MM.1S (cell line): ENCODE results near the gene B3GNT5.

Experiments used
- DNase-seq: peaks from one replicate; pipeline ENCODE4 v3.0.0-alpha.2; 2015
- H2AFZ ChIP-seq: fragments of 300-600 bp; sonication (generic); 2 replicates; pipeline ENCODE4 v1.6.0; 2016; ENCODE audit warnings: antibody characterized with exemption, low read length
- H3F3A ChIP-seq: fragments of 300-600 bp; sonication (generic); 2 replicates; pipeline ENCODE4 v1.6.1; 2016; ENCODE audit warnings: mild to moderate bottlenecking, antibody characterized with exemption, low read length, moderate library complexity, mixed read lengths; ENCODE audit not compliant: insufficient read depth
- H3K27ac ChIP-seq: fragments of 300-600 bp; sonication (generic); 2 replicates; pipeline ENCODE4 v1.5.1; 2016; ENCODE audit warnings: mild to moderate bottlenecking, low read length
- H3K27me3 ChIP-seq: fragments of 300-600 bp; sonication (generic); replicated peaks from 2 replicates; pipeline ENCODE4 v1.6.0; 2016; ENCODE audit warnings: low read length; ENCODE audit not compliant: insufficient read depth
- H3K36me3 ChIP-seq: fragments of 300-600 bp; sonication (generic); replicated peaks from 2 replicates; pipeline ENCODE4 v1.6.1; 2016; ENCODE audit warnings: mild to moderate bottlenecking, low read length, mixed read lengths; ENCODE audit not compliant: insufficient read depth
- H3K4me1 ChIP-seq: fragments of 300-600 bp; sonication (generic); 2 replicates; pipeline ENCODE4 v1.6.1; 2016; ENCODE audit warnings: low read length, mixed read lengths
- H3K4me2 ChIP-seq: fragments of 300-600 bp; sonication (generic); 2 replicates; pipeline ENCODE4 v1.6.0; 2016; ENCODE audit warnings: low read depth, low read length
- H3K4me3 ChIP-seq: fragments of 300-600 bp; sonication (generic); 2 replicates; pipeline ENCODE4 v1.5.1; 2016; ENCODE audit warnings: low read length, mixed read lengths
- H3K79me2 ChIP-seq: fragments of 300-600 bp; sonication (generic); 2 replicates; pipeline ENCODE4 v1.6.1; 2016; ENCODE audit warnings: mixed run types, low read length, mixed read lengths
- H3K9ac ChIP-seq: fragments of 300-600 bp; sonication (generic); 2 replicates; pipeline ENCODE4 v1.6.1; 2016; ENCODE audit warnings: low read length, mixed read lengths
- H3K9me2 ChIP-seq: fragments of 300-600 bp; sonication (generic); replicated peaks from 2 replicates; pipeline ENCODE4 v1.6.1; 2016; ENCODE audit warnings: mild to moderate bottlenecking, low read length, mixed read lengths; ENCODE audit not compliant: insufficient read depth
- H3K9me3 ChIP-seq: fragments of 300-600 bp; sonication (generic); replicated peaks from 2 replicates; pipeline ENCODE4 v1.6.1; 2016; ENCODE audit warnings: mild to moderate bottlenecking, low read length, mixed read lengths; ENCODE audit not compliant: insufficient read depth
- H4K20me1 ChIP-seq: fragments of 300-600 bp; sonication (generic); 2 replicates; pipeline ENCODE4 v1.6.1; 2016; ENCODE audit warnings: mild to moderate bottlenecking, low read length, moderate library complexity, mixed read lengths; ENCODE audit not compliant: insufficient read depth
- EZH2 ChIP-seq: fragments of 300-600 bp; sonication (generic); optimal IDR thresholded peaks from 2 replicates; pipeline ENCODE3; 2017; ENCODE audit warnings: low read depth, mild to moderate bottlenecking, antibody characterized with exemption, low read length, mixed read lengths
- EZH2phosphoT487 ChIP-seq: fragments of 300-600 bp; sonication (generic); IDR thresholded peaks from 2 replicates; pipeline ENCODE4 v1.6.1; 2018; ENCODE audit warnings: antibody characterized with exemption, low read length
- TF ChIP-seq, protein P1 (sequence below): fragments of 300-600 bp; sonication (generic); IDR thresholded peaks from 2 replicates; pipeline ENCODE4 v1.5.1; 2016; ENCODE audit warnings: antibody characterized with exemption, low read length, mixed read lengths

B3GNT5 gene

DNA sequence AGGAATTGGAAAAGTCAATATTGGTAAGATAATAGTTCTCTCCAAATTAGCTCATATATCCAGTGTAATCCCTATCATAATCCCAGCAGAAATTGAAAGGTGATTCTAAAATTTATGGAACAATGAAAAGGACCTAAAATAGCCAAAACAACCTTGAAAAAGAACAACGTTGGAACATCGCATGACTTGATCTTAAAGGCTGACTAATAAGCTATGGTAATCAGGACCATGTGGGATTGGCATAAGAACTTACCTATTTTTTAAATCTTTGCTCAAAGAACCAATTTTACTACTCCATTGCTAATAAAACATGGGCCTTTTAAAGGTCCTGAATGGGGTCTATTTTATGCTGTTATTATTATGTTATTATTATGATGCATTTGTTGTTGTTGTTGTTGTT is 40.9 kb downstream of the B3GNT5 start:
- no peak overlapping the region for H3K27ac ChIP-seq
- no peaks in the 10 kb centered on the region for H3K79me2 ChIP-seq
- no peak overlapping the region for H3K9ac ChIP-seq
- no peaks in the 10 kb centered on the region for H3K9me3 ChIP-seq
- no peaks in the 10 kb centered on the region for H3K9me2 ChIP-seq
- TF ChIP-seq, protein P1, sequence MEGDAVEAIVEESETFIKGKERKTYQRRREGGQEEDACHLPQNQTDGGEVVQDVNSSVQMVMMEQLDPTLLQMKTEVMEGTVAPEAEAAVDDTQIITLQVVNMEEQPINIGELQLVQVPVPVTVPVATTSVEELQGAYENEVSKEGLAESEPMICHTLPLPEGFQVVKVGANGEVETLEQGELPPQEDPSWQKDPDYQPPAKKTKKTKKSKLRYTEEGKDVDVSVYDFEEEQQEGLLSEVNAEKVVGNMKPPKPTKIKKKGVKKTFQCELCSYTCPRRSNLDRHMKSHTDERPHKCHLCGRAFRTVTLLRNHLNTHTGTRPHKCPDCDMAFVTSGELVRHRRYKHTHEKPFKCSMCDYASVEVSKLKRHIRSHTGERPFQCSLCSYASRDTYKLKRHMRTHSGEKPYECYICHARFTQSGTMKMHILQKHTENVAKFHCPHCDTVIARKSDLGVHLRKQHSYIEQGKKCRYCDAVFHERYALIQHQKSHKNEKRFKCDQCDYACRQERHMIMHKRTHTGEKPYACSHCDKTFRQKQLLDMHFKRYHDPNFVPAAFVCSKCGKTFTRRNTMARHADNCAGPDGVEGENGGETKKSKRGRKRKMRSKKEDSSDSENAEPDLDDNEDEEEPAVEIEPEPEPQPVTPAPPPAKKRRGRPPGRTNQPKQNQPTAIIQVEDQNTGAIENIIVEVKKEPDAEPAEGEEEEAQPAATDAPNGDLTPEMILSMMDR = no peak
- no peak for TF ChIP-seq EZH2
- no peak for TF ChIP-seq EZH2phosphoT487
- H3K4me2 ChIP-seq = no peak overlapping the region
- H2AFZ ChIP-seq = no peak overlapping the region
- H3F3A ChIP-seq = no peaks in the 10 kb centered on the region
- H3K4me3 ChIP-seq = no peak overlapping the region
- H4K20me1 ChIP-seq = no peaks in the 10 kb centered on the region
- DNase-seq = no peak
- no peaks in the 10 kb centered on the region for H3K36me3 ChIP-seq
- H3K27me3 ChIP-seq = no peaks in the 10 kb centered on the region
- no peaks in the 10 kb centered on the region for H3K4me1 ChIP-seq

- TF ChIP-seq EZH2 = no peak
- TF ChIP-seq, protein P1 = no peak
- TF ChIP-seq EZH2phosphoT487 = no peak
- Histone ChIP-seq H3K9me2 (no peaks in the 10 kb centered on the region), H4K20me1 (no peaks in the 10 kb centered on the region), H3K9me3 (no peaks in the 10 kb centered on the region), H3K79me2 (no peaks in the 10 kb centered on the region), H3K4me1 (no peaks in the 10 kb centered on the region), H3K36me3 (no peaks in the 10 kb centered on the region), H3K4me2 (no peak overlapping the region), H3F3A (no peaks in the 10 kb centered on the region), H3K9ac (no peak overlapping the region), H3K4me3 (no peak overlapping the region), H2AFZ (no peak overlapping the region), H3K27ac (no peak overlapping the region), H3K27me3 (no peaks in the 10 kb centered on the region)
- no peak for DNase-seq
Measured at GRCh38 chr3:183295211-183295610, 42.2 kb downstream of the B3GNT5 start.

DNA sequence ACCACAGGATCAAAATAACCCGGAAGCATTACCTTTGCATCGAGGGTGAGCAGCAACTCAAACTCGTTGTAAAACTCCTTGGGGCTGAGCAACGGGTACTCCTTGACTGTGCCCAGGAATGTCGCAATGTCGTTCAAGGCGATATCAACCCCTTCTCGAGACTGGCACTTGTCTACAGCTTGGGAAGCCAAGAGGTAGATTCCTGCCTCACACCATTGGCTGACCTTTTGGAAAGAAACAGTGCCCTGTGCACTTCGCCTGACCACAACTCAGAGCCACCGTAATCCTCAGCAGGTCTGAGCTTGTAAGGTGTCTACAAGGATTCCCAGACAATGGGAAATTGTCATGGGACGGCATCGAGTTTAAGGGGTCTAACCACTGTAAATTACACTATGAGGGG is 43.9 kb downstream of the B3GNT5 start:
- no peaks in the 10 kb centered on the region for H3K27me3 ChIP-seq
- no peaks in the 10 kb centered on the region for H3K36me3 ChIP-seq
- H3K79me2 ChIP-seq = no peaks in the 10 kb centered on the region
- no peaks in the 10 kb centered on the region for H3F3A ChIP-seq
- H3K4me3 ChIP-seq = no peak overlapping the region
- H2AFZ ChIP-seq = no peak overlapping the region
- H3K9me3 ChIP-seq = no peaks in the 10 kb centered on the region
- no peak overlapping the region for H3K27ac ChIP-seq
- H3K9ac ChIP-seq = no peak overlapping the region
- TF ChIP-seq, protein P1 = no peak
- no peak for TF ChIP-seq EZH2
- TF ChIP-seq EZH2phosphoT487 = no peak
- no peak for DNase-seq
- H3K4me1 ChIP-seq = no peaks in the 10 kb centered on the region
- no peak overlapping the region for H3K4me2 ChIP-seq
- no peaks in the 10 kb centered on the region for H4K20me1 ChIP-seq
- H3K9me2 ChIP-seq = no peaks in the 10 kb centered on the region
